H1 (cell line): ENCODE results near the gene ITGB2.

Source experiments
- ASH2L ChIP-seq: fragments of 200-600, 300-600 bp; sonication (generic); IDR thresholded peaks from one replicate; pipeline ENCODE4 v1.7.1; 2017; ENCODE audit warnings: low read length
- CREB1 ChIP-seq: IDR thresholded peaks from 2 replicates; pipeline ENCODE4 v1.6.1; 2012; ENCODE audit warnings: inconsistent platforms
- CTCF ChIP-seq, 3 experiments: IDR thresholded peaks; 1 replicate in 2 of 3; 2 replicates in 1 of 3; pipeline versions ENCODE4 v1.5.1 to v1.6.1; 2011; ENCODE audit warnings: low read length in 3 of 3, mild to moderate bottlenecking in 3 of 3, inconsistent platforms in 2 of 3, low read depth in 1 of 3, moderate library complexity in 1 of 3; ENCODE audit not compliant: insufficient read depth in 1 of 3; ENCODE audit errors: control extremely low read depth in 1 of 3
- E2F6 ChIP-seq: IDR thresholded peaks from 2 replicates; pipeline ENCODE4 v1.6.1; 2012; ENCODE audit warnings: inconsistent platforms
- EZH2 ChIP-seq: fragments of 200-600 bp; sonication (generic); IDR thresholded peaks from 2 replicates; pipeline ENCODE4 v1.7.1; 2012; ENCODE audit warnings: low read depth, mild to moderate bottlenecking, moderate library complexity, low read length, inconsistent platforms; ENCODE audit not compliant: severe bottlenecking
- FOSL1 ChIP-seq: IDR thresholded peaks from 2 replicates; pipeline ENCODE4 v1.6.1; 2011; ENCODE audit warnings: mild to moderate bottlenecking, low read depth, low read length, moderate library complexity; ENCODE audit not compliant: insufficient read depth
- JUN ChIP-seq: IDR thresholded peaks from 2 replicates; pipeline ENCODE4 v1.6.1; 2011; ENCODE audit warnings: low read depth, mild to moderate bottlenecking, improper control_type of control experiment, low read length
- POLR2A ChIP-seq, 2 experiments: IDR thresholded peaks; 1 replicate in 1 of 2; 2 replicates in 1 of 2; pipeline ENCODE4 v1.6.1; 2011; ENCODE audit warnings: low read depth in 2 of 2, low read length in 2 of 2, mild to moderate bottlenecking in 2 of 2; ENCODE audit errors: control extremely low read depth in 1 of 2
- RFX5 ChIP-seq: IDR thresholded peaks from 2 replicates; pipeline ENCODE4 v1.6.1; 2011; ENCODE audit warnings: low read depth, low read length, improper control_type of control experiment, borderline replicate concordance
- YY1 ChIP-seq: IDR thresholded peaks from 2 replicates; pipeline ENCODE4 v1.6.1; 2011; ENCODE audit warnings: low read depth, mild to moderate bottlenecking, low read length
- TF ChIP-seq, protein P1 (sequence below): IDR thresholded peaks from 2 replicates; pipeline ENCODE4 v1.6.1; 2012; ENCODE audit warnings: inconsistent platforms

GRCh38 chr21:44892536-44893277, 28.0 kb downstream of the ITGB2 start:
- no peak for TF ChIP-seq YY1
- no peak for TF ChIP-seq RFX5
- peak in 2 of 3 experiments; percentile 82 to 94; a peak in 3 of 4 replicates for TF ChIP-seq CTCF (IDR thresholded peaks at IDR 0.05; ENCODE audit: control extremely low read depth in 1 of 3, insufficient read depth in 1 of 3, low read depth in 1 of 3, low read length in 3 of 3)
- TF ChIP-seq POLR2A (IDR thresholded peaks at IDR 0.05; ENCODE audit: control extremely low read depth in 1 of 2, low read depth in 2 of 2, low read length in 2 of 2), result no peak
- TF ChIP-seq, protein P1, sequence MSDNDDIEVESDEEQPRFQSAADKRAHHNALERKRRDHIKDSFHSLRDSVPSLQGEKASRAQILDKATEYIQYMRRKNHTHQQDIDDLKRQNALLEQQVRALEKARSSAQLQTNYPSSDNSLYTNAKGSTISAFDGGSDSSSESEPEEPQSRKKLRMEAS, result no peak
- no peak for TF ChIP-seq EZH2
- TF ChIP-seq CREB1, result 0 out of 2 replicates have a peak, but pooled peaks have one; percentile 31
- no peak for TF ChIP-seq FOSL1
- no peak for TF ChIP-seq E2F6
- no peak for TF ChIP-seq JUN
- TF ChIP-seq ASH2L, result no peak
